ENCODE results near the gene ALK.

ALK gene

GRCh38 chr2:29910960-29911359 is 10.4 kb downstream of the ALK start:
- TF ChIP-seq EZH2 (optimal IDR thresholded peaks at IDR 0.05; ENCODE audit: low read depth, low read length), result no peak
- no peak for TF ChIP-seq CTCF (IDR thresholded peaks at IDR 0.05; ENCODE audit: low read length)
- TF ChIP-seq EZH2phosphoT487 (IDR thresholded peaks at IDR 0.05; ENCODE audit: low read length), result no peak
- no peak overlapping the region for H3K9ac ChIP-seq (ENCODE audit: low read length)
- H4K20me1 ChIP-seq (ENCODE audit: insufficient read depth, low read length), result no peaks in the 10 kb centered on the region
- H3K9me2 ChIP-seq (replicated peaks; ENCODE audit: insufficient read depth, low read length), result no peaks in the 10 kb centered on the region
- no peak overlapping the region for H3K4me2 ChIP-seq (ENCODE audit: low read depth, low read length)
- no peaks in the 10 kb centered on the region for H3K36me3 ChIP-seq (replicated peaks; ENCODE audit: insufficient read depth, low read length)
- no peaks in the 10 kb centered on the region for H3K27me3 ChIP-seq (replicated peaks; ENCODE audit: insufficient read depth, low read length)
- no peaks in the 10 kb centered on the region for H3F3A ChIP-seq (ENCODE audit: insufficient read depth, low read length)
- no peak overlapping the region for H3K27ac ChIP-seq (ENCODE audit: low read length)
- H3K9me3 ChIP-seq (replicated peaks; ENCODE audit: insufficient read depth, low read length), result no peaks in the 10 kb centered on the region
- H3K4me3 ChIP-seq (ENCODE audit: low read length), result no peak overlapping the region
- H3K4me1 ChIP-seq (ENCODE audit: low read length), result no peaks in the 10 kb centered on the region
- no peak overlapping the region for H2AFZ ChIP-seq (ENCODE audit: low read length)
- H3K79me2 ChIP-seq (ENCODE audit: low read length), result no peaks in the 10 kb centered on the region
- DNase-seq, result no peak

DNA sequence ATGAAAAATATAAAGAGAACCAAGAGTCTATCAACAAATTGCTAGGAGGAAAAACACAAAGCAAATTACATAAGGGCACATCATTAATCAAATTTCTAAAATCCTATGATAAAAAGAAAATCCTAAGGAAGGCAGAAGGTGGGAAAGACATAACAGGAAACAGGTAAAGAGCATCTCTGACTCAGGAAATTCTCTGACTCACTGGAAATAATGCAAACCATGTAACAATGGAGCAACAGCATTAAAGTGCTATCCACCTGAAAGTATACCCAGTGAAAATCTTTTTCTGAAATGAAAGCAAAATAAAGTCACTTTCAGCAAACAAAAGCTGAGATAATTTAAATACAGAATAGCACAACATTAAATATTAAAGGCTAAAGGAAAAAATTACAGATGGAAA is 10.9 kb downstream of the ALK start:
- Histone ChIP-seq H3K9me3 (replicated peaks; ENCODE audit: insufficient read depth, low read length) (no peaks in the 10 kb centered on the region), H3K9me2 (replicated peaks; ENCODE audit: insufficient read depth, low read length) (no peaks in the 10 kb centered on the region), H3K27me3 (replicated peaks; ENCODE audit: insufficient read depth, low read length) (no peaks in the 10 kb centered on the region), H3K36me3 (replicated peaks; ENCODE audit: insufficient read depth, low read length) (no peaks in the 10 kb centered on the region), H4K20me1 (ENCODE audit: insufficient read depth, low read length) (no peaks in the 10 kb centered on the region), H3K4me2 (ENCODE audit: low read depth, low read length) (no peak overlapping the region), H3K4me3 (ENCODE audit: low read length) (no peak overlapping the region), H2AFZ (ENCODE audit: low read length) (no peak overlapping the region), H3K4me1 (ENCODE audit: low read length) (no peaks in the 10 kb centered on the region), H3F3A (ENCODE audit: insufficient read depth, low read length) (no peaks in the 10 kb centered on the region), H3K27ac (ENCODE audit: low read length) (no peak overlapping the region), H3K79me2 (ENCODE audit: low read length) (no peaks in the 10 kb centered on the region), H3K9ac (ENCODE audit: low read length) (no peak overlapping the region)
- no peak for DNase-seq
- TF ChIP-seq EZH2phosphoT487 (IDR thresholded peaks at IDR 0.05; ENCODE audit: low read length), result no peak
- no peak for TF ChIP-seq EZH2 (optimal IDR thresholded peaks at IDR 0.05; ENCODE audit: low read depth, low read length)
- no peak for TF ChIP-seq CTCF (IDR thresholded peaks at IDR 0.05; ENCODE audit: low read length)

DNA sequence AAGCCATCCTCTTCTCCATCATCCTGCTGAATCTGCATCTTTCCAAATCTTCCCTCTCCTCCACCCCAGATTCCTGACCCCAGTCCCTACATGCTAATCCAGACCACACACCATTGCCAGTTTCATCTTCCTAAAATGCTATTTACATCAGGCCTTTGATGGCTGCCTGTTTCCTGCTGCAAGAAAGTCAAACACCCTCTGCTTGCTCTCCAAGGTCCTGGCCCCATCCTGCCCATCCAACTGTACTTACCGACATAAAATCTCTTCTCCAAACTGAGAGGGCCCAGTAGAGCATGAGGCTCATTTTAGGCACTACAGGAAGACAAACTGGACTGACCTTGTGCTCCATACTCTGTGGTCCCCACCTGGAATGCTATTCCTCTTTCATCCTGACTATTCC is 19.0 kb downstream of the ALK start:
- Histone ChIP-seq H3K27ac (ENCODE audit: low read length) (no peak overlapping the region), H3K4me1 (ENCODE audit: low read length) (no peaks in the 10 kb centered on the region), H3K36me3 (replicated peaks; ENCODE audit: insufficient read depth, low read length) (no peaks in the 10 kb centered on the region), H3K4me3 (ENCODE audit: low read length) (no peak overlapping the region), H3K9me3 (replicated peaks; ENCODE audit: insufficient read depth, low read length) (no peaks in the 10 kb centered on the region), H3K9me2 (replicated peaks; ENCODE audit: insufficient read depth, low read length) (no peaks in the 10 kb centered on the region), H3K79me2 (ENCODE audit: low read length) (no peaks in the 10 kb centered on the region), H3K4me2 (ENCODE audit: low read depth, low read length) (no peak overlapping the region), H3F3A (ENCODE audit: insufficient read depth, low read length) (no peaks in the 10 kb centered on the region), H3K27me3 (replicated peaks; ENCODE audit: insufficient read depth, low read length) (no peaks in the 10 kb centered on the region), H4K20me1 (ENCODE audit: insufficient read depth, low read length) (no peaks in the 10 kb centered on the region), H3K9ac (ENCODE audit: low read length) (no peak overlapping the region), H2AFZ (ENCODE audit: low read length) (no peak overlapping the region)
- TF ChIP-seq EZH2phosphoT487 (IDR thresholded peaks at IDR 0.05; ENCODE audit: low read length) (no peak), CTCF (IDR thresholded peaks at IDR 0.05; ENCODE audit: low read length) (no peak), EZH2 (optimal IDR thresholded peaks at IDR 0.05; ENCODE audit: low read depth, low read length) (no peak)
- no peak for DNase-seq
